ENCODE data around the gene SHB.
A peak's percentile ranks its signal among the peaks of the same experiment; 100 is the strongest.

The SHB gene

GRCh38 chr9:37920471-37921167, 148.4 kb downstream of the SHB start:
- H3K27ac ChIP-seq (ENCODE audit: low read length, poor library complexity, severe bottlenecking): no peak overlapping the region
- no peak for DNase-seq
- no peak overlapping the region for H2BK120ac ChIP-seq (ENCODE audit: low read depth, low read length)
- H4K8ac ChIP-seq (ENCODE audit: low read length): no peak overlapping the region
- H3K4me3 ChIP-seq (ENCODE audit: insufficient read depth in 1 of 2, low read depth in 1 of 2, low read length in 2 of 2): no peak overlapping the region
- no peak overlapping the region for H2BK5ac ChIP-seq (ENCODE audit: low read depth, low read length, poor library complexity, severe bottlenecking)
- H3K79me1 ChIP-seq (replicated peaks; ENCODE audit: low read length, poor library complexity, severe bottlenecking): peaks cover 56% of the 10 kb centered on the region
- no peak overlapping the region for H3K9ac ChIP-seq (ENCODE audit: low read length)
- H3K14ac ChIP-seq (ENCODE audit: low read length in 2 of 2): no peak overlapping the region
- WGBS: 98% methylated on average over 5 of the region's 5 CpGs
- no peak overlapping the region for H2BK12ac ChIP-seq (ENCODE audit: low read length in 2 of 2)
- no peaks in the 10 kb centered on the region for H3K27me3 ChIP-seq (ENCODE audit: control insufficient read depth in 1 of 2, insufficient read depth in 1 of 2, low read length in 2 of 2)
- no peak overlapping the region for H3K23ac ChIP-seq (ENCODE audit: low read length in 2 of 2)
- no peak overlapping the region for H2AK5ac ChIP-seq (ENCODE audit: low read length, severe bottlenecking)
- no peak overlapping the region for H2BK15ac ChIP-seq (ENCODE audit: low read depth, poor library complexity, severe bottlenecking)
- peak overlapping the region in 1 of 2 experiments; percentile 16 for H3K18ac ChIP-seq (ENCODE audit: low read depth in 1 of 2, low read length in 2 of 2)
- H2AFZ ChIP-seq (ENCODE audit: low read depth, low read length): no peak overlapping the region
- H3K4me1 ChIP-seq (ENCODE audit: control insufficient read depth, insufficient read depth, low read depth, low read length): peaks cover 31% of the 10 kb centered on the region
- H3K4me2 ChIP-seq (ENCODE audit: low read length, poor library complexity, severe bottlenecking): no peak overlapping the region
- H3K36me3 ChIP-seq (ENCODE audit: control insufficient read depth in 1 of 2, insufficient read depth in 2 of 2, low read depth in 1 of 2, low read length in 2 of 2): peaks cover 32 to 88% of the 10 kb centered on the region in 2 experiments
- H3K9me3 ChIP-seq (ENCODE audit: control insufficient read depth, low read length): no peaks in the 10 kb centered on the region
- H3K4ac ChIP-seq (ENCODE audit: low read depth in 1 of 2, low read length in 2 of 2): no peak overlapping the region
- H4K91ac ChIP-seq (ENCODE audit: low read length): no peak overlapping the region

GRCh38 chr9:37919956-37920335, 149.1 kb downstream of the SHB start:
- H3K36me3 ChIP-seq (ENCODE audit: control insufficient read depth in 1 of 2, insufficient read depth in 2 of 2, low read depth in 1 of 2, low read length in 2 of 2): peaks cover 32 to 90% of the 10 kb centered on the region in 2 experiments
- H4K8ac ChIP-seq (ENCODE audit: low read length): no peak overlapping the region
- H3K18ac ChIP-seq (ENCODE audit: low read depth in 1 of 2, low read length in 2 of 2): no peak overlapping the region
- H2AK5ac ChIP-seq (ENCODE audit: low read length, severe bottlenecking): no peak overlapping the region
- 94% methylated on average over 6 of the region's 6 CpGs for WGBS
- no peak for DNase-seq
- H2BK120ac ChIP-seq (ENCODE audit: low read depth, low read length): no peak overlapping the region
- no peak overlapping the region for H2BK15ac ChIP-seq (ENCODE audit: low read depth, poor library complexity, severe bottlenecking)
- H3K4me2 ChIP-seq (ENCODE audit: low read length, poor library complexity, severe bottlenecking): no peak overlapping the region
- H3K79me1 ChIP-seq (replicated peaks; ENCODE audit: low read length, poor library complexity, severe bottlenecking): peaks cover 56% of the 10 kb centered on the region
- no peak overlapping the region for H3K4ac ChIP-seq (ENCODE audit: low read depth in 1 of 2, low read length in 2 of 2)
- H2BK5ac ChIP-seq (ENCODE audit: low read depth, low read length, poor library complexity, severe bottlenecking): no peak overlapping the region
- no peak overlapping the region for H3K4me3 ChIP-seq (ENCODE audit: insufficient read depth in 1 of 2, low read depth in 1 of 2, low read length in 2 of 2)
- no peak overlapping the region for H2AFZ ChIP-seq (ENCODE audit: low read depth, low read length)
- no peak overlapping the region for H3K27ac ChIP-seq (ENCODE audit: low read length, poor library complexity, severe bottlenecking)
- H3K14ac ChIP-seq (ENCODE audit: low read length in 2 of 2): no peak overlapping the region
- no peak overlapping the region for H2BK12ac ChIP-seq (ENCODE audit: low read length in 2 of 2)
- H4K91ac ChIP-seq (ENCODE audit: low read length): no peak overlapping the region
- H3K9ac ChIP-seq (ENCODE audit: low read length): no peak overlapping the region
- H3K27me3 ChIP-seq (ENCODE audit: control insufficient read depth in 1 of 2, insufficient read depth in 1 of 2, low read length in 2 of 2): no peaks in the 10 kb centered on the region
- no peaks in the 10 kb centered on the region for H3K9me3 ChIP-seq (ENCODE audit: control insufficient read depth, low read length)
- H3K23ac ChIP-seq (ENCODE audit: low read length in 2 of 2): no peak overlapping the region
- peaks cover 26% of the 10 kb centered on the region for H3K4me1 ChIP-seq (ENCODE audit: control insufficient read depth, insufficient read depth, low read depth, low read length)

- H4K91ac ChIP-seq (ENCODE audit: low read length): no peak overlapping the region
- H4K8ac ChIP-seq (ENCODE audit: low read length): no peak overlapping the region
- no peak overlapping the region for H3K9ac ChIP-seq (ENCODE audit: low read length)
- H3K9me3 ChIP-seq (ENCODE audit: control insufficient read depth, low read length): no peaks in the 10 kb centered on the region
- no peak overlapping the region for H3K4ac ChIP-seq (ENCODE audit: low read depth in 1 of 2, low read length in 2 of 2)
- H2BK15ac ChIP-seq (ENCODE audit: low read depth, poor library complexity, severe bottlenecking): no peak overlapping the region
- H3K27ac ChIP-seq (ENCODE audit: low read length, poor library complexity, severe bottlenecking): no peak overlapping the region
- H3K4me2 ChIP-seq (ENCODE audit: low read length, poor library complexity, severe bottlenecking): no peak overlapping the region
- peaks cover 32 to 92% of the 10 kb centered on the region in 2 experiments for H3K36me3 ChIP-seq (ENCODE audit: control insufficient read depth in 1 of 2, insufficient read depth in 2 of 2, low read depth in 1 of 2, low read length in 2 of 2)
- no peaks in the 10 kb centered on the region for H3K27me3 ChIP-seq (ENCODE audit: control insufficient read depth in 1 of 2, insufficient read depth in 1 of 2, low read length in 2 of 2)
- H3K79me1 ChIP-seq (replicated peaks; ENCODE audit: low read length, poor library complexity, severe bottlenecking): peaks cover 61% of the 10 kb centered on the region
- no peak overlapping the region for H3K18ac ChIP-seq (ENCODE audit: low read depth in 1 of 2, low read length in 2 of 2)
- DNase-seq: no peak
- no peak overlapping the region for H2BK5ac ChIP-seq (ENCODE audit: low read depth, low read length, poor library complexity, severe bottlenecking)
- H2AFZ ChIP-seq (ENCODE audit: low read depth, low read length): no peak overlapping the region
- H3K4me1 ChIP-seq (ENCODE audit: control insufficient read depth, insufficient read depth, low read depth, low read length): peaks cover 28% of the 10 kb centered on the region
- H2BK12ac ChIP-seq (ENCODE audit: low read length in 2 of 2): no peak overlapping the region
- WGBS: 90% methylated on average over 11 of the region's 16 CpGs
- no peak overlapping the region for H2BK120ac ChIP-seq (ENCODE audit: low read depth, low read length)
- H2AK5ac ChIP-seq (ENCODE audit: low read length, severe bottlenecking): no peak overlapping the region
- H3K14ac ChIP-seq (ENCODE audit: low read length in 2 of 2): no peak overlapping the region
- no peak overlapping the region for H3K4me3 ChIP-seq (ENCODE audit: insufficient read depth in 1 of 2, low read depth in 1 of 2, low read length in 2 of 2)
- H3K23ac ChIP-seq (ENCODE audit: low read length in 2 of 2): no peak overlapping the region
Measured at GRCh38 chr9:37919246-37919955, 149.6 kb downstream of the SHB start.

GRCh38 chr9:37918665-37919170, 150.3 kb downstream of the SHB start:
- no peak overlapping the region for H3K14ac ChIP-seq (ENCODE audit: low read length in 2 of 2)
- no peak overlapping the region for H3K9ac ChIP-seq (ENCODE audit: low read length)
- H3K18ac ChIP-seq (ENCODE audit: low read depth in 1 of 2, low read length in 2 of 2): no peak overlapping the region
- H3K23ac ChIP-seq (ENCODE audit: low read length in 2 of 2): no peak overlapping the region
- no peak overlapping the region for H2BK15ac ChIP-seq (ENCODE audit: low read depth, poor library complexity, severe bottlenecking)
- no peak overlapping the region for H3K4me3 ChIP-seq (ENCODE audit: insufficient read depth in 1 of 2, low read depth in 1 of 2, low read length in 2 of 2)
- no peaks in the 10 kb centered on the region for H3K9me3 ChIP-seq (ENCODE audit: control insufficient read depth, low read length)
- no peak overlapping the region for H2BK120ac ChIP-seq (ENCODE audit: low read depth, low read length)
- H2AFZ ChIP-seq (ENCODE audit: low read depth, low read length): no peak overlapping the region
- DNase-seq: no peak
- no peak overlapping the region for H2BK5ac ChIP-seq (ENCODE audit: low read depth, low read length, poor library complexity, severe bottlenecking)
- H3K4me1 ChIP-seq (ENCODE audit: control insufficient read depth, insufficient read depth, low read depth, low read length): peaks cover 34% of the 10 kb centered on the region
- H2BK12ac ChIP-seq (ENCODE audit: low read length in 2 of 2): no peak overlapping the region
- H3K4ac ChIP-seq (ENCODE audit: low read depth in 1 of 2, low read length in 2 of 2): no peak overlapping the region
- no peak overlapping the region for H3K27ac ChIP-seq (ENCODE audit: low read length, poor library complexity, severe bottlenecking)
- H3K27me3 ChIP-seq (ENCODE audit: control insufficient read depth in 1 of 2, insufficient read depth in 1 of 2, low read length in 2 of 2): no peaks in the 10 kb centered on the region
- H3K36me3 ChIP-seq (ENCODE audit: control insufficient read depth in 1 of 2, insufficient read depth in 2 of 2, low read depth in 1 of 2, low read length in 2 of 2): peaks cover 32 to 94% of the 10 kb centered on the region in 2 experiments
- H3K4me2 ChIP-seq (ENCODE audit: low read length, poor library complexity, severe bottlenecking): no peak overlapping the region
- H4K91ac ChIP-seq (ENCODE audit: low read length): peak overlapping the region; percentile 25
- H2AK5ac ChIP-seq (ENCODE audit: low read length, severe bottlenecking): no peak overlapping the region
- no peak overlapping the region for H4K8ac ChIP-seq (ENCODE audit: low read length)
- peaks cover 63% of the 10 kb centered on the region for H3K79me1 ChIP-seq (replicated peaks; ENCODE audit: low read length, poor library complexity, severe bottlenecking)
- WGBS: 78% methylated on average over 4 of the region's 6 CpGs

All from mesenchymal stem cell (in vitro differentiated cells and primary cell).